Testis (tissue), 2 donors: ENCODE results near the gene ABCB9.

Experiments used
- POLR2A ChIP-seq: fragments of 450-650 bp; IDR thresholded peaks from one replicate; pipeline ENCODE4 v1.6.1; 2017; ENCODE audit warnings: antibody characterized with exemption, mild to moderate bottlenecking, moderate library complexity
- TF ChIP-seq, protein P1 (sequence below), 3 experiments: fragments of 450-650 bp in 2 of 3; fragments of 200-600 bp in 1 of 3; sonication (generic) in 1 of 3; IDR thresholded peaks; one replicate each; pipeline ENCODE4 v1.5.1; 2016 to 2019; ENCODE audit warnings: antibody characterized with exemption in 3 of 3, mild to moderate bottlenecking in 2 of 3, moderate library complexity in 1 of 3

DNA sequence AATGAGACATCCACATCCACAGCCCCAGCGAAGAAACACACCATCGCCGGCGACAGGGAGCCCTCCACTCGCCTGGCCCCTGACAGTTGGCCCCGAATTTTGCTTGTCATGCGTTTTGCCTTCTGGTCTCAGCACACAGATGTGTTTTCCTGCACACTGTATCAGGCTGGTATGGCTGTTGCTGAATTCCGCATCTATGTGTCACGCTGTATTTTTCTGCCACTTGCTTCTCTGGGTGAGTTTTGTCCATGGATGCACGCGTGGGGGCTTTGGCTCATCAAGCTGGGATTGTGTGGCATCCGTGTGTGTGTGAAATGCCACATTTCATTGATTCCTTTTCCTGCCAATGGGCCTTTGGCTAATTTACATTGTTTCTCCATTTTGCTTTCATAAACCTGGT is 40.7 kb upstream of the ABCB9 start:
- TF ChIP-seq, protein P1, sequence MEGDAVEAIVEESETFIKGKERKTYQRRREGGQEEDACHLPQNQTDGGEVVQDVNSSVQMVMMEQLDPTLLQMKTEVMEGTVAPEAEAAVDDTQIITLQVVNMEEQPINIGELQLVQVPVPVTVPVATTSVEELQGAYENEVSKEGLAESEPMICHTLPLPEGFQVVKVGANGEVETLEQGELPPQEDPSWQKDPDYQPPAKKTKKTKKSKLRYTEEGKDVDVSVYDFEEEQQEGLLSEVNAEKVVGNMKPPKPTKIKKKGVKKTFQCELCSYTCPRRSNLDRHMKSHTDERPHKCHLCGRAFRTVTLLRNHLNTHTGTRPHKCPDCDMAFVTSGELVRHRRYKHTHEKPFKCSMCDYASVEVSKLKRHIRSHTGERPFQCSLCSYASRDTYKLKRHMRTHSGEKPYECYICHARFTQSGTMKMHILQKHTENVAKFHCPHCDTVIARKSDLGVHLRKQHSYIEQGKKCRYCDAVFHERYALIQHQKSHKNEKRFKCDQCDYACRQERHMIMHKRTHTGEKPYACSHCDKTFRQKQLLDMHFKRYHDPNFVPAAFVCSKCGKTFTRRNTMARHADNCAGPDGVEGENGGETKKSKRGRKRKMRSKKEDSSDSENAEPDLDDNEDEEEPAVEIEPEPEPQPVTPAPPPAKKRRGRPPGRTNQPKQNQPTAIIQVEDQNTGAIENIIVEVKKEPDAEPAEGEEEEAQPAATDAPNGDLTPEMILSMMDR (IDR thresholded peaks at IDR 0.05), result no peak
- TF ChIP-seq POLR2A, result no peak
